B cell (primary cell): ENCODE data around the gene LRP11.

Source experiments
- EZH2 ChIP-seq: IDR thresholded peaks from 2 replicates; pipeline ENCODE4 v1.6.1; 2012; ENCODE audit warnings: borderline replicate concordance, low read depth, mild to moderate bottlenecking, moderate library complexity, low read length; ENCODE audit not compliant: insufficient read depth, poor library complexity, severe bottlenecking
- TF ChIP-seq, protein P1 (sequence below): fragments of 200-600 bp; IDR thresholded peaks from one replicate; pipeline ENCODE4 v1.8.0; 2022; ENCODE audit warnings: antibody characterized with exemption, mild to moderate bottlenecking

DNA sequence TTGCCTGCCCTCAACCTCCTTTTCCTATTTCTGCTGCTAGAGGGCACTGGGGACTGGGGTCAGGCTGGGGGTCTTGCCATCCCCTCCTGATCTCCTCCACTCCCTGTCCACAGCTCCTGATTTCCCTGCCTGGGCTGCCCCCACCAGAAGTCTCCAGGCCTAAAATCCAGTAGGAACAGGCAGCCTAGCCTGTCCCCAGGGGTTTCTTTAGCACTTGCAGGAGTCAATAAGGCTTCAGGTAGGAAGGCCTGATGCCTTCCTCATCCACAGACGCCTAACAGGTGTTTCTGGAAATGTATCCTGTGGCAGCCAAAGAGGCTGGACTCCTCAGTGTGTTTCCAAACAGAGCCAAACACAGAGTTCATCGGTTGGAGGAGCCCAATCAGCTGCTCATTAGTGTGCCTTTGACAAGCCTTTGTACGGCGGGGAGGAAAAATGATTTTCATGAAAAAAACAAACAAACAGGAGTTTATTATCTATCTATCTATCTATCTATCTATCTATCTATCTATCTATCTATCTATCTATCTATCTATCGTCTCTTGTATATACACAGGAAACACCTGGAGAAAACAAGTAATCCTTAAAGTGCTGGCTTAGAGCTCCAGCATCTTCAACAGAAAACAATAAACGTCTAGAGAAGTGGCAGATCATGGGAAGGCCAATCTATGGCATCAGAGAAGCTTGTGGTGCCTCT, 37.4 kb upstream of the LRP11 start:
- TF ChIP-seq, protein P1, sequence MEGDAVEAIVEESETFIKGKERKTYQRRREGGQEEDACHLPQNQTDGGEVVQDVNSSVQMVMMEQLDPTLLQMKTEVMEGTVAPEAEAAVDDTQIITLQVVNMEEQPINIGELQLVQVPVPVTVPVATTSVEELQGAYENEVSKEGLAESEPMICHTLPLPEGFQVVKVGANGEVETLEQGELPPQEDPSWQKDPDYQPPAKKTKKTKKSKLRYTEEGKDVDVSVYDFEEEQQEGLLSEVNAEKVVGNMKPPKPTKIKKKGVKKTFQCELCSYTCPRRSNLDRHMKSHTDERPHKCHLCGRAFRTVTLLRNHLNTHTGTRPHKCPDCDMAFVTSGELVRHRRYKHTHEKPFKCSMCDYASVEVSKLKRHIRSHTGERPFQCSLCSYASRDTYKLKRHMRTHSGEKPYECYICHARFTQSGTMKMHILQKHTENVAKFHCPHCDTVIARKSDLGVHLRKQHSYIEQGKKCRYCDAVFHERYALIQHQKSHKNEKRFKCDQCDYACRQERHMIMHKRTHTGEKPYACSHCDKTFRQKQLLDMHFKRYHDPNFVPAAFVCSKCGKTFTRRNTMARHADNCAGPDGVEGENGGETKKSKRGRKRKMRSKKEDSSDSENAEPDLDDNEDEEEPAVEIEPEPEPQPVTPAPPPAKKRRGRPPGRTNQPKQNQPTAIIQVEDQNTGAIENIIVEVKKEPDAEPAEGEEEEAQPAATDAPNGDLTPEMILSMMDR = no peak
- TF ChIP-seq EZH2 = no peak
